Mesenchymal stem cell (in vitro differentiated cells and primary cell): ENCODE results near the gene VPS51.

ENCODE experiments used
- DNase-seq: peaks from one replicate; pipeline ENCODE4 v3.0.0-alpha.2; 2013
- H2AFZ ChIP-seq: one replicate; pipeline ENCODE4 v1.6.1; 2013; ENCODE audit warnings: low read depth, mild to moderate bottlenecking, control low read depth, inconsistent platforms, low read length, moderate library complexity
- H2AK5ac ChIP-seq: 2 replicates; pipeline ENCODE4 v1.6.1; 2013; ENCODE audit warnings: low read length, moderate library complexity, mild to moderate bottlenecking, inconsistent platforms; ENCODE audit not compliant: severe bottlenecking
- H2BK120ac ChIP-seq: one replicate; pipeline ENCODE4 v1.6.1; 2013; ENCODE audit warnings: low read depth, mild to moderate bottlenecking, inconsistent platforms, low read length, moderate library complexity
- H2BK12ac ChIP-seq, 2 experiments: one replicate each; pipeline ENCODE4 v1.6.1; 2013; ENCODE audit warnings: inconsistent platforms in 2 of 2, low read length in 2 of 2, mild to moderate bottlenecking in 2 of 2, moderate library complexity in 2 of 2, control low read depth in 1 of 2
- H2BK15ac ChIP-seq: one replicate; pipeline ENCODE4 v1.6.1; 2013; ENCODE audit warnings: mild to moderate bottlenecking, low read depth, inconsistent platforms; ENCODE audit not compliant: poor library complexity, severe bottlenecking
- H2BK5ac ChIP-seq: 2 replicates; pipeline ENCODE4 v1.6.1; 2013; ENCODE audit warnings: low read depth, mild to moderate bottlenecking, low read length, control low read depth, inconsistent platforms; ENCODE audit not compliant: poor library complexity, severe bottlenecking
- H3K14ac ChIP-seq, 2 experiments: one replicate each; pipeline ENCODE4 v1.6.1; 2013; ENCODE audit warnings: inconsistent platforms in 2 of 2, low read length in 2 of 2, control low read depth in 1 of 2, mild to moderate bottlenecking in 1 of 2, moderate library complexity in 1 of 2
- H3K18ac ChIP-seq, 2 experiments: one replicate each; pipeline ENCODE4 v1.6.1; 2013; ENCODE audit warnings: inconsistent platforms in 2 of 2, low read length in 2 of 2, control low read depth in 1 of 2, low read depth in 1 of 2, mild to moderate bottlenecking in 1 of 2
- H3K23ac ChIP-seq, 2 experiments: one replicate each; pipeline ENCODE4 v1.6.1; 2013; ENCODE audit warnings: inconsistent platforms in 2 of 2, low read length in 2 of 2, mild to moderate bottlenecking in 2 of 2, moderate library complexity in 2 of 2, control low read depth in 1 of 2
- H3K27ac ChIP-seq: 2 replicates; pipeline ENCODE4 v1.5.1; 2013; ENCODE audit warnings: mild to moderate bottlenecking, moderate library complexity, low read length, control low read depth, inconsistent platforms; ENCODE audit not compliant: poor library complexity, severe bottlenecking
- H3K27me3 ChIP-seq, 2 experiments: 2 replicates each; pipeline versions ENCODE4 v1.6.1 to v1.7.0; 2013; ENCODE audit warnings: low read length in 2 of 2, mild to moderate bottlenecking in 2 of 2, moderate library complexity in 2 of 2, control low read depth in 1 of 2, inconsistent platforms in 1 of 2; ENCODE audit not compliant: control insufficient read depth in 1 of 2, insufficient read depth in 1 of 2
- H3K36me3 ChIP-seq, 2 experiments: 2 replicates each; pipeline versions ENCODE4 v1.6.1 to v1.7.0; 2013; ENCODE audit warnings: low read length in 2 of 2, control low read depth in 1 of 2, inconsistent platforms in 1 of 2, low read depth in 1 of 2, mild to moderate bottlenecking in 1 of 2; ENCODE audit not compliant: insufficient read depth in 2 of 2, control insufficient read depth in 1 of 2
- H3K4ac ChIP-seq, 2 experiments: one replicate each; pipeline ENCODE4 v1.6.1; 2013; ENCODE audit warnings: inconsistent platforms in 2 of 2, low read length in 2 of 2, mild to moderate bottlenecking in 2 of 2, moderate library complexity in 2 of 2, control low read depth in 1 of 2, low read depth in 1 of 2
- H3K4me1 ChIP-seq: 2 replicates; pipeline ENCODE4 v1.6.1; 2013; ENCODE audit warnings: low read depth, low read length, control low read depth; ENCODE audit not compliant: control insufficient read depth, insufficient read depth
- H3K4me2 ChIP-seq: 2 replicates; pipeline ENCODE4 v1.6.1; 2013; ENCODE audit warnings: low read length, mild to moderate bottlenecking, inconsistent platforms; ENCODE audit not compliant: poor library complexity, severe bottlenecking
- H3K4me3 ChIP-seq, 2 experiments: 2 replicates each; pipeline versions ENCODE4 v1.5.1 to v1.7.0; 2013; ENCODE audit warnings: low read length in 2 of 2, mild to moderate bottlenecking in 2 of 2, control low read depth in 1 of 2, low read depth in 1 of 2; ENCODE audit not compliant: insufficient read depth in 1 of 2
- H3K79me1 ChIP-seq: replicated peaks from 2 replicates; pipeline ENCODE4 v1.6.1; 2013; ENCODE audit warnings: mild to moderate bottlenecking, control low read depth, low read length, inconsistent platforms; ENCODE audit not compliant: poor library complexity, severe bottlenecking
- H3K9ac ChIP-seq: 2 replicates; pipeline ENCODE4 v1.7.0; 2013; ENCODE audit warnings: mild to moderate bottlenecking, low read length, moderate library complexity
- H3K9me3 ChIP-seq: 2 replicates; pipeline ENCODE4 v1.7.0; 2013; ENCODE audit warnings: mild to moderate bottlenecking, low read length; ENCODE audit not compliant: control insufficient read depth
- H4K8ac ChIP-seq: one replicate; pipeline ENCODE4 v1.6.1; 2013; ENCODE audit warnings: inconsistent platforms, mild to moderate bottlenecking, low read length, moderate library complexity
- H4K91ac ChIP-seq: one replicate; pipeline ENCODE4 v1.6.1; 2013; ENCODE audit warnings: mild to moderate bottlenecking, low read length, inconsistent platforms
- WGBS: methylation state at CpG from one replicate; pipeline ENCODE4 v1.1.7; 2013; ENCODE audit warnings: mixed read lengths; 5-methylcytosine and 5-hydroxymethylcytosine counted together

The VPS51 gene

GRCh38 chr11:65071907-65072630, 23.9 kb upstream of the VPS51 start:
- no peak overlapping the region for H3K14ac ChIP-seq
- DNase-seq: no peak

GRCh38 chr11:65072631-65072966, 23.4 kb upstream of the VPS51 start:
- H2BK120ac ChIP-seq: no peak overlapping the region
- no peak overlapping the region for H3K23ac ChIP-seq
- no peak overlapping the region for H3K18ac ChIP-seq
- H3K9ac ChIP-seq: no peak overlapping the region
- no peak overlapping the region for H3K4me2 ChIP-seq
- H4K8ac ChIP-seq: no peak overlapping the region
- peaks cover 0 to 4% of the 10 kb centered on the region in 2 experiments for H3K36me3 ChIP-seq
- WGBS: 80% methylated on average over 1 of the region's 1 CpG
- no peak overlapping the region for H3K4ac ChIP-seq
- no peak overlapping the region for H4K91ac ChIP-seq
- no peak overlapping the region for H3K4me3 ChIP-seq
- no peaks in the 10 kb centered on the region for H3K9me3 ChIP-seq
- H3K4me1 ChIP-seq: no peaks in the 10 kb centered on the region
- no peak overlapping the region for H2BK12ac ChIP-seq
- no peak overlapping the region for H3K27ac ChIP-seq
- no peaks in the 10 kb centered on the region for H3K27me3 ChIP-seq
- no peak overlapping the region for H2BK15ac ChIP-seq
- no peak overlapping the region for H2AK5ac ChIP-seq
- DNase-seq: no peak
- no peak overlapping the region for H2AFZ ChIP-seq
- no peak overlapping the region for H3K14ac ChIP-seq
- peaks cover 4% of the 10 kb centered on the region for H3K79me1 ChIP-seq
- no peak overlapping the region for H2BK5ac ChIP-seq

More at GRCh38 chr11:65071907-65072630, 23.9 kb upstream of the VPS51 start:
- Histone ChIP-seq H3K23ac (no peak overlapping the region), H2BK15ac (no peak overlapping the region), H4K91ac (no peak overlapping the region), H3K79me1 (peaks cover 4% of the 10 kb centered on the region), H3K27ac (no peak overlapping the region), H3K36me3 (peaks cover 0 to 4% of the 10 kb centered on the region in 2 experiments), H3K4me1 (no peaks in the 10 kb centered on the region), H2BK5ac (no peak overlapping the region), H2BK12ac (no peak overlapping the region), H2AK5ac (no peak overlapping the region), H2AFZ (no peak overlapping the region), H3K27me3 (peaks cover 0 to 5% of the 10 kb centered on the region in 2 experiments), H4K8ac (no peak overlapping the region), H3K4me2 (no peak overlapping the region), H3K9me3 (no peaks in the 10 kb centered on the region), H3K4me3 (no peak overlapping the region), H3K9ac (no peak overlapping the region), H2BK120ac (no peak overlapping the region), H3K18ac (no peak overlapping the region), H3K4ac (no peak overlapping the region)
- 66% methylated on average over 4 of the region's 4 CpGs for WGBS

- H3K27ac ChIP-seq: no peak overlapping the region
- no peak overlapping the region for H2AK5ac ChIP-seq
- no peak overlapping the region for H2BK5ac ChIP-seq
- no peak for DNase-seq
- no peak overlapping the region for H3K4me2 ChIP-seq
- no peak overlapping the region for H2BK12ac ChIP-seq
- H3K4me1 ChIP-seq: no peaks in the 10 kb centered on the region
- no peaks in the 10 kb centered on the region for H3K9me3 ChIP-seq
- no peak overlapping the region for H3K4ac ChIP-seq
- no peak overlapping the region for H3K4me3 ChIP-seq
- H2BK15ac ChIP-seq: no peak overlapping the region
- no peak overlapping the region for H3K23ac ChIP-seq
- peaks cover 35% of the 10 kb centered on the region for H3K79me1 ChIP-seq
- H3K18ac ChIP-seq: no peak overlapping the region
- no peak overlapping the region for H4K8ac ChIP-seq
- H3K36me3 ChIP-seq: peaks cover 0 to 18% of the 10 kb centered on the region in 2 experiments
- no peak overlapping the region for H4K91ac ChIP-seq
- no peaks in the 10 kb centered on the region for H3K27me3 ChIP-seq
- no peak overlapping the region for H2AFZ ChIP-seq
- WGBS: 92% methylated on average over 4 of the region's 4 CpGs
- peak overlapping the region; percentile 12 for H3K9ac ChIP-seq
- H3K14ac ChIP-seq: no peak overlapping the region
- H2BK120ac ChIP-seq: no peak overlapping the region
These were observed 18.6 kb upstream of the VPS51 start for GRCh38 chr11:65077451-65077850.

- no peak overlapping the region for H2AK5ac ChIP-seq
- H3K79me1 ChIP-seq: peaks cover 38% of the 10 kb centered on the region
- H3K18ac ChIP-seq: no peak overlapping the region
- no peaks in the 10 kb centered on the region for H3K27me3 ChIP-seq
- H3K4me3 ChIP-seq: no peak overlapping the region
- no peak overlapping the region for H2BK12ac ChIP-seq
- 88% methylated on average over 3 of the region's 3 CpGs for WGBS
- H3K14ac ChIP-seq: no peak overlapping the region
- no peak overlapping the region for H3K23ac ChIP-seq
- no peak overlapping the region for H3K27ac ChIP-seq
- no peak overlapping the region for H2BK120ac ChIP-seq
- H2AFZ ChIP-seq: no peak overlapping the region
- peaks cover 0 to 18% of the 10 kb centered on the region in 2 experiments for H3K36me3 ChIP-seq
- H4K91ac ChIP-seq: no peak overlapping the region
- peak; percentile 49 for DNase-seq
- H3K9me3 ChIP-seq: no peaks in the 10 kb centered on the region
- no peak overlapping the region for H2BK5ac ChIP-seq
- H3K4me1 ChIP-seq: no peaks in the 10 kb centered on the region
- no peak overlapping the region for H2BK15ac ChIP-seq
- no peak overlapping the region for H3K4ac ChIP-seq
- H3K4me2 ChIP-seq: no peak overlapping the region
- no peak overlapping the region for H3K9ac ChIP-seq
- peak overlapping the region; percentile 9 for H4K8ac ChIP-seq
These were observed 17.9 kb upstream of the VPS51 start for GRCh38 chr11:65078151-65078550.
